HUES6 (cell line): Measurements from ENCODE around the gene THNSL1.

Experiments used
- H3K27ac ChIP-seq: 2 replicates; pipeline ENCODE4 v1.7.0; 2013; ENCODE audit warnings: low read depth, mild to moderate bottlenecking, low read length, inconsistent platforms
- H3K27me3 ChIP-seq: 2 replicates; pipeline ENCODE4 v1.6.1; 2013; ENCODE audit warnings: low read length; ENCODE audit not compliant: control insufficient read depth, insufficient read depth
- H3K36me3 ChIP-seq: 2 replicates; pipeline ENCODE4 v1.6.1; 2013; ENCODE audit warnings: low read length; ENCODE audit not compliant: control insufficient read depth, insufficient read depth
- H3K4me1 ChIP-seq: 2 replicates; pipeline ENCODE4 v1.6.1; 2013; ENCODE audit warnings: low read length; ENCODE audit not compliant: control insufficient read depth, insufficient read depth
- H3K4me3 ChIP-seq: 2 replicates; pipeline ENCODE4 v1.5.1; 2013; ENCODE audit warnings: low read depth, low read length
- H3K9ac ChIP-seq: one replicate; pipeline ENCODE4 v1.6.1; 2013; ENCODE audit warnings: mild to moderate bottlenecking, low read length
- H3K9me3 ChIP-seq: 2 replicates; pipeline ENCODE4 v1.6.1; 2013; ENCODE audit warnings: low read depth, low read length; ENCODE audit not compliant: control insufficient read depth, insufficient read depth

Gene THNSL1

DNA sequence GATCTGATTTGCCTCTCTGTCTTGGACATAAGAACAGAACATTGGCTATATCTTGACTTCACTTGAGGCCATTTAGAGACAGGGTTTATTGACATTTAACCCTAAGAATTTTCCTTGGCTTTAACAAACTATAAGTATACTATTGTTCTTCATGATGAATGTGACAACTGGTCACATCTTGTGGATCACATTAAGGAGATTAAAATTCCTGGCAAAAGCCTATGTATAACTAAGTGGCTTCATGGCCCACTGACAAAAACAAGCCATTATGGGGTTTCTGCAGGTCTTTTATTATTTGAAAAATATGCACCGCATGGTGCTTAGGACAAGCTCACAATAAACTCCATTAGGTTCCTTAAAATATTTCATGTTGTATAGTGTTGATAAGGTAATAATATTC is 54.8 kb downstream of the THNSL1 start:
- Histone ChIP-seq H3K4me3 (no peak overlapping the region), H3K4me1 (peaks cover 14% of the 10 kb centered on the region), H3K27ac (no peak overlapping the region), H3K27me3 (peaks cover 32% of the 10 kb centered on the region), H3K36me3 (no peaks in the 10 kb centered on the region), H3K9me3 (no peaks in the 10 kb centered on the region), H3K9ac (no peak overlapping the region)

DNA sequence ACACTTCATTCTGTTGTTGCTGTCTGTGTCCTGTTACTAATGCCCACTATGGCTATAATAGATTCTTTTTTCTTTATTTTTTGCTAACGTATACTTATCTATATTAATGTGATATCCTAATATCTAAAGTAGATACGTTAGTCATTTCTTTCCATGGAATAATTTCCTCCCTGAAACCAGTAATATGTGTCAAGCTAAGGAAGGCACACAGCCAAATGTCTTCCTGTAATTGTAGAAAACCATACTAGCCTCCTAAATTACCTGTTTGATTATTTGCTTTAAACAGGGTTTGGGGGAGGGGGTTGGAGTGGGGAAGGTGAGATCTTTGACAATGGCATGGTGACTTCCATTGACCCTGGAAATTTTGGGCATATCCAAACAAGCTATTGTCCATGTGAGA is 56.4 kb downstream of the THNSL1 start:
- no peaks in the 10 kb centered on the region for H3K36me3 ChIP-seq
- no peaks in the 10 kb centered on the region for H3K9me3 ChIP-seq
- H3K27ac ChIP-seq = no peak overlapping the region
- no peak overlapping the region for H3K4me3 ChIP-seq
- peaks cover 25% of the 10 kb centered on the region for H3K27me3 ChIP-seq
- no peak overlapping the region for H3K9ac ChIP-seq
- H3K4me1 ChIP-seq = peaks cover 13% of the 10 kb centered on the region

- H3K4me1 ChIP-seq = peaks cover 3% of the 10 kb centered on the region; the same call in 1 of the 2 replicates
- no peak overlapping the region for H3K4me3 ChIP-seq
- no peaks in the 10 kb centered on the region for H3K36me3 ChIP-seq
- peaks cover 2% of the 10 kb centered on the region for H3K27me3 ChIP-seq
- no peaks in the 10 kb centered on the region for H3K9me3 ChIP-seq
- H3K27ac ChIP-seq = no peak overlapping the region
- no peak overlapping the region for H3K9ac ChIP-seq
These were observed 59.4 kb downstream of the THNSL1 start for GRCh38 chr10:25075825-25076224.
